H1 (cell line): ENCODE results near the gene EFCAB6. TPM values are rescaled to one million over a fixed set of nuclear protein-coding genes. Genes with fewer than 3 reads are reported as not detected.

ENCODE experiments used
- CTCF ChIA-PET: fragments of 300-600 bp; sonication (Branson Sonifier 250); formaldehyde crosslinking; loops from one replicate; lab custom pipeline; 2021; ENCODE audit not compliant: partially characterized antibody; lab: Charles Lee
- POLR2A ChIA-PET: fragments of 300-600 bp; sonication (Branson Sonifier 250); formaldehyde crosslinking; loops from one replicate; lab custom pipeline; 2021; ENCODE audit warnings: inconsistent platforms; ENCODE audit not compliant: partially characterized antibody; lab: Charles Lee
- DNase-seq, 2 experiments: peaks; one replicate each; pipeline versions ENCODE4 v3.0.0 to v3.0.0-alpha.2; 2010 to 2022; ENCODE audit warnings: low spot score in 2 of 2, low read depth in 1 of 2, mixed read lengths in 1 of 2
- FAIRE-seq: peaks from 2 replicates; lab custom pipeline; 2011; peaks lifted over from hg19 to GRCh38; lab: Jason Lieb, UNC
- H2AFZ ChIP-seq: 2 replicates; pipeline ENCODE4 v1.8.1; 2012; ENCODE audit warnings: low read length, inconsistent platforms
- H2AK5ac ChIP-seq: 2 replicates; pipeline ENCODE4 v1.6.1; 2013; ENCODE audit warnings: low read depth, low read length
- H2BK120ac ChIP-seq: replicated peaks from 2 replicates; pipeline ENCODE3; 2013; ENCODE audit warnings: low read depth, low read length, inconsistent platforms
- H2BK12ac ChIP-seq: 2 replicates; pipeline ENCODE4 v1.6.1; 2013; ENCODE audit warnings: low read depth, low read length
- H2BK15ac ChIP-seq: 2 replicates; pipeline ENCODE4 v1.6.1; 2013; ENCODE audit warnings: low read length
- H2BK20ac ChIP-seq: 2 replicates; pipeline ENCODE4 v1.6.1; 2013; ENCODE audit warnings: low read length
- H2BK5ac ChIP-seq: 2 replicates; pipeline ENCODE4 v1.6.1; 2013; ENCODE audit warnings: low read depth, low read length
- H3K14ac ChIP-seq: 2 replicates; pipeline ENCODE4 v1.6.1; 2013; ENCODE audit warnings: inconsistent platforms; ENCODE audit not compliant: insufficient read length
- H3K18ac ChIP-seq: 2 replicates; pipeline ENCODE4 v1.6.1; 2013; ENCODE audit warnings: low read length; ENCODE audit errors: extremely low read depth
- H3K23ac ChIP-seq: 2 replicates; pipeline ENCODE4 v1.6.1; 2013; ENCODE audit warnings: inconsistent platforms; ENCODE audit not compliant: insufficient read length
- H3K23me2 ChIP-seq: 2 replicates; pipeline ENCODE4 v1.6.1; 2013; ENCODE audit warnings: low read depth, low read length
- H3K27ac ChIP-seq: 2 replicates; pipeline ENCODE4 v1.6.1; 2011; ENCODE audit warnings: low read depth, low read length, inconsistent platforms
- H3K27me3 ChIP-seq, 4 experiments: replicated peaks in 1 of 4; 1 replicate in 1 of 4; 2 replicates in 3 of 4; pipeline versions ENCODE4 v1.6.1 to v1.8.1; 2011 to 2013; ENCODE audit warnings: low read length in 3 of 4, mild to moderate bottlenecking in 3 of 4, inconsistent platforms in 2 of 4, mixed read lengths in 2 of 4, moderate library complexity in 1 of 4; ENCODE audit not compliant: control insufficient read depth in 3 of 4, insufficient read depth in 3 of 4; ENCODE audit errors: extremely low read depth in 1 of 4
- H3K36me3 ChIP-seq, 4 experiments: 2 replicates each; pipeline versions ENCODE4 v1.6.1 to v1.8.1; 2011 to 2013; ENCODE audit warnings: mild to moderate bottlenecking in 4 of 4, low read length in 3 of 4, moderate library complexity in 2 of 4, control low read depth in 1 of 4, inconsistent platforms in 1 of 4; ENCODE audit not compliant: insufficient read depth in 4 of 4, control insufficient read depth in 2 of 4
- H3K4ac ChIP-seq: replicated peaks from 2 replicates; pipeline ENCODE3; 2013; ENCODE audit warnings: low read length, low read depth, mixed read lengths, inconsistent platforms; ENCODE audit not compliant: insufficient read length
- H3K4me1 ChIP-seq, 4 experiments: replicated peaks in 1 of 4; 1 replicate in 1 of 4; 2 replicates in 3 of 4; pipeline versions ENCODE4 v1.6.1 to v1.8.1; 2011 to 2013; ENCODE audit warnings: low read length in 3 of 4, inconsistent platforms in 2 of 4, mixed read lengths in 1 of 4; ENCODE audit not compliant: insufficient read depth in 4 of 4, control insufficient read depth in 3 of 4
- H3K4me2 ChIP-seq, 2 experiments: 2 replicates each; pipeline versions ENCODE4 v1.6.1 to v1.8.1; 2011 to 2013; ENCODE audit warnings: low read depth in 2 of 2, low read length in 2 of 2, control low read depth in 1 of 2, inconsistent platforms in 1 of 2, mild to moderate bottlenecking in 1 of 2; ENCODE audit not compliant: insufficient read depth in 1 of 2
- H3K4me3 ChIP-seq, 4 experiments: fragments of 200-600, 300-600 bp in 1 of 4; sonication (generic), shearing (Covaris generic), sonication (Bioruptor Twin) in 1 of 4; 2 replicates each; pipeline versions ENCODE4 v1.5.1 to v1.8.1; 2011 to 2016; ENCODE audit warnings: low read length in 4 of 4, low read depth in 3 of 4, control low read depth in 2 of 4, inconsistent platforms in 2 of 4, mild to moderate bottlenecking in 2 of 4, mixed read lengths in 1 of 4, moderate library complexity in 1 of 4; ENCODE audit not compliant: insufficient read depth in 2 of 4; ENCODE audit errors: extremely low read depth in 1 of 4
- H3K56ac ChIP-seq: replicated peaks from 2 replicates; pipeline ENCODE3; 2013; ENCODE audit warnings: low read depth, mild to moderate bottlenecking, mixed read lengths, low read length, inconsistent platforms; ENCODE audit not compliant: insufficient read length
- H3K79me1 ChIP-seq: 2 replicates; pipeline ENCODE4 v1.6.1; 2013; ENCODE audit warnings: low read depth, low read length, control low read depth
- H3K79me2 ChIP-seq, 2 experiments: 2 replicates each; pipeline versions ENCODE4 v1.6.1 to v1.8.1; 2012 to 2013; ENCODE audit warnings: low read length in 2 of 2, mild to moderate bottlenecking in 2 of 2, inconsistent platforms in 1 of 2; ENCODE audit not compliant: insufficient read depth in 2 of 2, control insufficient read depth in 1 of 2
- H3K9ac ChIP-seq, 4 experiments: replicated peaks in 1 of 4; 1 replicate in 1 of 4; 2 replicates in 3 of 4; pipeline versions ENCODE4 v1.6.1 to v1.8.1; 2011 to 2013; ENCODE audit warnings: low read depth in 3 of 4, low read length in 3 of 4, control low read depth in 2 of 4, mild to moderate bottlenecking in 2 of 4, moderate library complexity in 2 of 4, inconsistent platforms in 1 of 4; ENCODE audit errors: extremely low read depth in 1 of 4
- H3K9me3 ChIP-seq, 2 experiments: 2 replicates each; pipeline versions ENCODE4 v1.6.1 to v1.8.1; 2012 to 2013; ENCODE audit warnings: mild to moderate bottlenecking in 2 of 2, moderate library complexity in 2 of 2, control low read depth in 1 of 2, inconsistent platforms in 1 of 2, low read depth in 1 of 2, low read length in 1 of 2, mixed read lengths in 1 of 2; ENCODE audit not compliant: insufficient read depth in 2 of 2
- H4K20me1 ChIP-seq, 2 experiments: replicated peaks in 1 of 2; 2 replicates each; pipeline versions ENCODE3 to v1.8.1; 2011 to 2013; ENCODE audit warnings: inconsistent platforms in 2 of 2, low read length in 2 of 2, mild to moderate bottlenecking in 1 of 2; ENCODE audit not compliant: insufficient read depth in 2 of 2, control insufficient read depth in 1 of 2
- H4K5ac ChIP-seq: 2 replicates; pipeline ENCODE4 v1.6.1; 2013; ENCODE audit warnings: low read length, low read depth, mixed read lengths, inconsistent platforms; ENCODE audit not compliant: insufficient read length
- H4K8ac ChIP-seq: 2 replicates; pipeline ENCODE4 v1.8.0; 2013; ENCODE audit warnings: mild to moderate bottlenecking, moderate library complexity, low read length, inconsistent platforms; ENCODE audit not compliant: insufficient read depth; ENCODE audit errors: extremely low read depth
- H4K91ac ChIP-seq: replicated peaks from 2 replicates; pipeline ENCODE3; 2013; ENCODE audit warnings: low read length, mixed read lengths, inconsistent platforms; ENCODE audit not compliant: insufficient read length
- CEBPB ChIP-seq: IDR thresholded peaks from 2 replicates; pipeline ENCODE4 v1.6.1; 2012; ENCODE audit warnings: low read depth, low read length
- CTCF ChIP-seq, 3 experiments: IDR thresholded peaks; 1 replicate in 2 of 3; 2 replicates in 1 of 3; pipeline versions ENCODE4 v1.5.1 to v1.6.1; 2011; ENCODE audit warnings: low read length in 3 of 3, mild to moderate bottlenecking in 3 of 3, inconsistent platforms in 2 of 3, low read depth in 1 of 3, moderate library complexity in 1 of 3; ENCODE audit not compliant: insufficient read depth in 1 of 3; ENCODE audit errors: control extremely low read depth in 1 of 3
- GABPA ChIP-seq: IDR thresholded peaks from 2 replicates; pipeline ENCODE4 v1.6.1; 2011; ENCODE audit warnings: mild to moderate bottlenecking, low read length, moderate library complexity, borderline replicate concordance; ENCODE audit not compliant: insufficient read depth
- GTF2F1 ChIP-seq: IDR thresholded peaks from 2 replicates; pipeline ENCODE4 v1.6.1; 2012; ENCODE audit warnings: low read depth, low read length, improper control_type of control experiment, borderline replicate concordance
- HDAC6 ChIP-seq: IDR thresholded peaks from one replicate; pipeline ENCODE4 v1.7.1; 2012; ENCODE audit warnings: low read depth, mild to moderate bottlenecking, inconsistent platforms, low read length, moderate library complexity
- NANOG ChIP-seq: IDR thresholded peaks from 2 replicates; pipeline ENCODE4 v1.6.1; 2011; ENCODE audit warnings: low read length, low read depth, mild to moderate bottlenecking, inconsistent platforms; ENCODE audit not compliant: insufficient read depth, poor library complexity, severe bottlenecking
- NRF1 ChIP-seq: IDR thresholded peaks from 2 replicates; pipeline ENCODE4 v1.6.1; 2011; ENCODE audit warnings: mild to moderate bottlenecking, low read depth, low read length, improper control_type of control experiment
- POU5F1 ChIP-seq: IDR thresholded peaks from 2 replicates; pipeline ENCODE4 v1.6.1; 2011; ENCODE audit warnings: low read depth, mild to moderate bottlenecking, low read length, moderate library complexity
- RXRA ChIP-seq: IDR thresholded peaks from 2 replicates; pipeline ENCODE4 v1.6.1; 2011; ENCODE audit warnings: low read depth, mild to moderate bottlenecking, low read length, moderate library complexity; ENCODE audit not compliant: insufficient read depth
- SIN3A ChIP-seq, 2 experiments: IDR thresholded peaks in 1 of 2; conservative IDR thresholded peaks in 1 of 2; 2 replicates each; pipeline ENCODE4 v1.6.1; 2011 to 2012; ENCODE audit warnings: low read length in 2 of 2, improper control_type of control experiment in 1 of 2, low read depth in 1 of 2, mild to moderate bottlenecking in 1 of 2
- SP2 ChIP-seq: IDR thresholded peaks from 2 replicates; pipeline ENCODE4 v1.6.1; 2012; ENCODE audit warnings: mild to moderate bottlenecking, low read length, inconsistent platforms
- WGBS, 2 experiments: shearing (Covaris generic) in 1 of 2; methylation state at CpG; one replicate each; pipeline versions ENCODE4 v1.1.6 to v1.1.7; 2013 to 2015; ENCODE audit warnings: low lambda C conversion rate in 2 of 2, mixed read lengths in 2 of 2, inconsistent platforms in 1 of 2, low coverage in 1 of 2, missing lambda C conversion rate in 1 of 2; ENCODE audit not compliant: insufficient replicate concordance in 2 of 2, insufficient coverage in 1 of 2, insufficient read length in 1 of 2; ENCODE audit errors: extremely low coverage in 1 of 2, missing lambda C conversion rate in 1 of 2; 5-methylcytosine and 5-hydroxymethylcytosine counted together
- polyA plus RNA-seq, 7 experiments: library from polyadenylated mRNA; depleted of rRNA in 3 of 7; stranded (reverse) in 5 of 7; unstranded in 2 of 7; fragments of >200 nt in 5 of 7; fragments of 200-250 nt in 2 of 7; gene quantifications; 1 replicate in 5 of 7; 2 replicates in 1 of 7; 4 replicates in 1 of 7; pipeline versions ENCODE4 v1.2.1 to v1.2.3, GENCODE V29; 2011 to 2013; ENCODE audit warnings: missing spikeins in 2 of 7, mixed read lengths in 2 of 7
- total RNA-seq: library from RNA; stranded (reverse); fragmentation: NEBNext Ultra II Directional; extraction: Animal tissue kit (Norgen Biotek cat#: 25700); gene quantifications from 2 replicates; pipeline ENCODE4 v1.2.1, GENCODE V29; 2021

The EFCAB6 gene
- total and polyA plus RNA-seq, 2 of the 8 experiments (the other 6 are each of a cell fraction or from before 2014, with no cell fraction given), result 0.32 to 1.7 TPM

GRCh38 chr22:43745411-43745770, 66.7 kb downstream of the EFCAB6 start:
- Histone ChIP-seq H3K79me1 (no peaks in the 10 kb centered on the region), H3K14ac (no peak overlapping the region), H2BK15ac (no peak overlapping the region), H3K27me3 (no peaks in the 10 kb centered on the region; a peak in 1 of 7 replicates), H3K27ac (no peak overlapping the region), H4K5ac (no peak overlapping the region), H3K23me2 (peaks cover 6% of the 10 kb centered on the region; the same call in 1 of the 2 replicates), H2AK5ac (no peak overlapping the region), H2AFZ (no peak overlapping the region), H2BK12ac (no peak overlapping the region), H2BK120ac (no peak overlapping the region), H3K18ac (no peak overlapping the region), H3K4ac (no peak overlapping the region), H4K91ac (no peak overlapping the region), H3K23ac (no peak overlapping the region), H3K9me3 (no peaks in the 10 kb centered on the region), H3K56ac (no peak overlapping the region), H3K36me3 (no peaks in the 10 kb centered on the region), H3K4me3 (no peak overlapping the region), H4K20me1 (peaks cover 0 to 2% of the 10 kb centered on the region in 2 experiments), H3K4me1 (peaks cover 5 to 17% (median 12%) of the 10 kb centered on the region in 4 experiments; a peak in 5 of 7 replicates), H2BK20ac (no peak overlapping the region), H3K4me2 (no peak overlapping the region), H3K79me2 (no peaks in the 10 kb centered on the region), H4K8ac (peak overlapping the region; percentile 6; the same call in 1 of the 2 replicates), H3K9ac (no peak overlapping the region), H2BK5ac (no peak overlapping the region)
- CTCF ChIA-PET, result interaction anchor here (0.6 to 2.6 kb wide), 12 partner anchors 9 to 399 kb away, joined by 3 to 7 read pairs (median 4); no protein-coding TSS in a partner anchor
- DNase-seq (no peak), FAIRE-seq (no peak)
- WGBS, 2 experiments, result 81% methylated on average over 7 of the region's 7 CpGs; no CpG with 5 or more reads in 1 of the 2 experiments
- POLR2A ChIA-PET, result no interaction called here
- TF ChIP-seq GTF2F1 (no peak), CEBPB (no peak), SIN3A (conservative IDR thresholded peaks at IDR 0.05 in 1 of 2, IDR thresholded peaks at IDR 0.05 in 1 of 2; ENCODE audit: low read depth in 1 of 2, low read length in 2 of 2) (no peak), CTCF (IDR thresholded peaks at IDR 0.05; ENCODE audit: control extremely low read depth in 1 of 3, insufficient read depth in 1 of 3, low read depth in 1 of 3, low read length in 3 of 3) (no peak), SP2 (no peak), NRF1 (no peak), HDAC6 (no peak), NANOG (no peak), GABPA (no peak), POU5F1 (no peak), RXRA (no peak)
